ENCODE data around the gene DCC.

The DCC gene

GRCh38 chr18:52426462-52426861 is 86.5 kb downstream of the DCC start:
- no peak for DNase-seq

- DNase-seq: no peak
Measured at GRCh38 chr18:52427521-52428175, 87.7 kb downstream of the DCC start.

- no peak for DNase-seq
Measured at GRCh38 chr18:52431683-52432082, 91.7 kb downstream of the DCC start.

GRCh38 chr18:52433797-52434196 is 93.8 kb downstream of the DCC start:
- DNase-seq: no peak

GRCh38 chr18:52435301-52435700 is 95.3 kb downstream of the DCC start:
- DNase-seq: no peak

- DNase-seq: no peak
Measured at GRCh38 chr18:52437161-52437560, 97.2 kb downstream of the DCC start.

GRCh38 chr18:52439457-52439856 is 99.5 kb downstream of the DCC start:
- DNase-seq: no peak

- DNase-seq: no peak
Measured at GRCh38 chr18:52441794-52442193, 101.8 kb downstream of the DCC start.

GRCh38 chr18:52442686-52443085 is 102.7 kb downstream of the DCC start:
- no peak for DNase-seq

GRCh38 chr18:52451256-52451655 is 111.3 kb downstream of the DCC start:
- DNase-seq: no peak

GRCh38 chr18:52451851-52452250 is 111.9 kb downstream of the DCC start:
- DNase-seq: no peak

- DNase-seq: no peak
Measured at GRCh38 chr18:52452427-52452826, 112.4 kb downstream of the DCC start.

GRCh38 chr18:52459890-52460289 is 119.9 kb downstream of the DCC start:
- DNase-seq: no peak

GRCh38 chr18:52462853-52463252 is 122.9 kb downstream of the DCC start:
- no peak for DNase-seq

GRCh38 chr18:52465391-52465790 is 125.4 kb downstream of the DCC start:
- DNase-seq: no peak

- DNase-seq: no peak
Measured at GRCh38 chr18:52468496-52468895, 128.5 kb downstream of the DCC start.

- no peak for DNase-seq
Measured at GRCh38 chr18:52475325-52475724, 135.3 kb downstream of the DCC start.

GRCh38 chr18:52481116-52481515 is 141.1 kb downstream of the DCC start:
- no peak for DNase-seq

GRCh38 chr18:52484977-52485376 is 145.0 kb downstream of the DCC start:
- DNase-seq: no peak

- DNase-seq: no peak
Measured at GRCh38 chr18:52486052-52486451, 146.1 kb downstream of the DCC start.

GRCh38 chr18:52489396-52490306 is 149.7 kb downstream of the DCC start:
- DNase-seq: no peak

GRCh38 chr18:52496426-52496825 is 156.4 kb downstream of the DCC start:
- DNase-seq: no peak

GRCh38 chr18:52499016-52499415 is 159.0 kb downstream of the DCC start:
- DNase-seq: no peak

GRCh38 chr18:52499644-52500043 is 159.6 kb downstream of the DCC start:
- DNase-seq: no peak

Measured in stimulated activated CD4-positive, alpha-beta T cell treated with anti-CD3 and anti-CD28 coated beads, Interleukin-1b, Interleukin-23, amount 100 ng/mL, for 48 hours (primary cell).